ENCODE measurements around the gene CYP2J2. TPM values are rescaled to one million over a fixed set of nuclear protein-coding genes. Genes with fewer than 3 reads are reported as not detected.
"Not testable (repeated sequence)": the region's sequence is repeated elsewhere in the genome, so short reads cannot be mapped to it uniquely, and the experiment has no call there.

The CYP2J2 gene
- polyA plus RNA-seq (ENCODE audit: insufficient read length in 3 of 3): 1 to 10 TPM in 1 of 3 donors, under 1 TPM in 2; 0.72 to 1.0 (median 1.00) TPM

GRCh38 chr1:59926381-59927123 is at the start of gene CYP2J2:
Gene CYP2J2 (minus strand): TSS chr1:59926773. CDS start chr1:59926746, 27 bp downstream.
- no peak for DNase-seq (ENCODE audit: low read depth in 3 of 3, low spot score in 2 of 3)

GRCh38 chr1:59973719-59974118 is 47.1 kb upstream of the CYP2J2 start:
- no peak for DNase-seq (ENCODE audit: low read depth in 3 of 3, low spot score in 2 of 3)

- DNase-seq (ENCODE audit: low read depth in 3 of 3, low spot score in 2 of 3): no peak
Observed at GRCh38 chr1:59972216-59972927, 45.8 kb upstream of the CYP2J2 start.

GRCh38 chr1:59971464-59971911 is 44.9 kb upstream of the CYP2J2 start:
- DNase-seq (ENCODE audit: low read depth in 3 of 3, low spot score in 2 of 3): peak; percentile 51 to 56 (median 53)

- DNase-seq (ENCODE audit: low read depth in 3 of 3, low spot score in 2 of 3): not testable (repeated sequence)
Observed at GRCh38 chr1:59969542-59970175, 43.1 kb upstream of the CYP2J2 start.

GRCh38 chr1:59968746-59969145 is 42.2 kb upstream of the CYP2J2 start:
- DNase-seq (ENCODE audit: low read depth in 3 of 3, low spot score in 2 of 3): not testable (repeated sequence)

GRCh38 chr1:59967780-59968179 is 41.2 kb upstream of the CYP2J2 start:
- DNase-seq (ENCODE audit: low read depth in 3 of 3, low spot score in 2 of 3): no peak

- DNase-seq (ENCODE audit: low read depth in 3 of 3, low spot score in 2 of 3): no peak
Observed at GRCh38 chr1:59967141-59967697, 40.6 kb upstream of the CYP2J2 start.

- no peak for DNase-seq (ENCODE audit: low read depth in 3 of 3, low spot score in 2 of 3)
Observed at GRCh38 chr1:59952065-59952464, 25.5 kb upstream of the CYP2J2 start.

GRCh38 chr1:59949648-59950047 is 23.1 kb upstream of the CYP2J2 start:
- DNase-seq (ENCODE audit: low read depth in 3 of 3, low spot score in 2 of 3): no peak

GRCh38 chr1:59948990-59949389 is 22.4 kb upstream of the CYP2J2 start:
- DNase-seq (ENCODE audit: low read depth in 3 of 3, low spot score in 2 of 3): no peak

- DNase-seq (ENCODE audit: low read depth in 3 of 3, low spot score in 2 of 3): peak in 2 of 3 donors; percentile 33 to 63
Observed at GRCh38 chr1:59947047-59947938, 20.7 kb upstream of the CYP2J2 start.

GRCh38 chr1:59945790-59946189 is 19.2 kb upstream of the CYP2J2 start:
- no peak for DNase-seq (ENCODE audit: low read depth in 3 of 3, low spot score in 2 of 3)

GRCh38 chr1:59939393-59939792 is 12.8 kb upstream of the CYP2J2 start:
- DNase-seq (ENCODE audit: low read depth in 3 of 3, low spot score in 2 of 3): no peak

- no peak for DNase-seq (ENCODE audit: low read depth in 3 of 3, low spot score in 2 of 3)
Observed at GRCh38 chr1:59937636-59938210, 11.2 kb upstream of the CYP2J2 start.

- no peak for DNase-seq (ENCODE audit: low read depth in 3 of 3, low spot score in 2 of 3)
Observed at GRCh38 chr1:59936358-59936821, 9.8 kb upstream of the CYP2J2 start.

GRCh38 chr1:59928996-59929395 is 2.4 kb upstream of the CYP2J2 start:
- no peak for DNase-seq (ENCODE audit: low read depth in 3 of 3, low spot score in 2 of 3)

- no peak for DNase-seq (ENCODE audit: low read depth in 3 of 3, low spot score in 2 of 3)
Observed at GRCh38 chr1:59927213-59927612, 640 bp upstream of the CYP2J2 start.

GRCh38 chr1:59924653-59925052 is 1.9 kb downstream of the CYP2J2 start:
- DNase-seq (ENCODE audit: low read depth in 3 of 3, low spot score in 2 of 3): no peak
